CD8-positive, alpha-beta memory T cell (primary cell): ENCODE data around the gene PLEKHG7. TPM values are rescaled to one million over a fixed set of nuclear protein-coding genes. Genes with fewer than 3 reads are reported as not detected.

Experiments
- CTCF ChIA-PET: fragments of 350-600 bp; sonication (Branson Sonifier 250); formaldehyde crosslinking; loops from one replicate; lab custom pipeline; 2021; ENCODE audit warnings: antibody characterized with exemption; lab: Charles Lee
- POLR2A ChIA-PET: fragments of 350-600 bp; sonication (Branson Sonifier 250); formaldehyde crosslinking; loops from one replicate; lab custom pipeline; 2021; ENCODE audit warnings: antibody characterized with exemption; lab: Charles Lee
- DNase-seq, 5 donors: peaks; one replicate each; pipeline versions ENCODE4 v3.0.0 to v3.0.0-alpha.2; 2020 to 2022; ENCODE audit warnings: mixed read lengths in 1 of 5
- H3K27ac ChIP-seq: one replicate; pipeline ENCODE4 v1.7.0; 2013; ENCODE audit warnings: low read depth, mild to moderate bottlenecking, low read length, moderate library complexity
- H3K27me3 ChIP-seq: 2 replicates; pipeline ENCODE4 v1.7.0; 2013; ENCODE audit warnings: low read length, mild to moderate bottlenecking; ENCODE audit not compliant: insufficient read depth, poor library complexity, severe bottlenecking
- H3K36me3 ChIP-seq: 2 replicates; pipeline ENCODE4 v1.7.0; 2013; ENCODE audit warnings: mild to moderate bottlenecking, low read length, moderate library complexity; ENCODE audit not compliant: insufficient read depth
- H3K4me1 ChIP-seq: 2 replicates; pipeline ENCODE4 v1.7.0; 2013; ENCODE audit warnings: mild to moderate bottlenecking, low read length, moderate library complexity; ENCODE audit not compliant: insufficient read depth
- H3K4me3 ChIP-seq: 2 replicates; pipeline ENCODE4 v1.7.0; 2013; ENCODE audit warnings: mild to moderate bottlenecking, low read length
- H3K9me3 ChIP-seq: 2 replicates; pipeline ENCODE4 v1.7.0; 2013; ENCODE audit warnings: mild to moderate bottlenecking, low read length
- H3K27ac Mint-ChIP-seq, 8 donors: one replicate each; pipeline ENCODE4 v1.8.0; 2020 to 2021; ENCODE audit warnings: mixed read lengths in 8 of 8, mild to moderate bottlenecking in 6 of 8, inconsistent platforms in 3 of 8, moderate library complexity in 3 of 8
- H3K27me3 Mint-ChIP-seq, 2 donors: one replicate each; pipeline ENCODE4 v1.8.0; 2020 to 2021; ENCODE audit warnings: mixed read lengths in 2 of 2, mild to moderate bottlenecking in 1 of 2, moderate library complexity in 1 of 2
- H3K36me3 Mint-ChIP-seq, 3 donors: one replicate each; pipeline ENCODE4 v1.8.0; 2020 to 2021; ENCODE audit warnings: mixed read lengths in 3 of 3, inconsistent platforms in 1 of 3, mild to moderate bottlenecking in 1 of 3
- H3K4me1 Mint-ChIP-seq, 3 donors: one replicate each; pipeline ENCODE4 v1.8.0; 2020 to 2021; ENCODE audit warnings: mixed read lengths in 3 of 3, inconsistent platforms in 1 of 3, mild to moderate bottlenecking in 1 of 3
- H3K4me3 Mint-ChIP-seq, 7 donors: one replicate each; pipeline ENCODE4 v1.8.0; 2020 to 2021; ENCODE audit warnings: mixed read lengths in 7 of 7, mild to moderate bottlenecking in 6 of 7, moderate library complexity in 4 of 7, inconsistent platforms in 2 of 7
- H3K9me3 Mint-ChIP-seq, 5 donors: one replicate each; pipeline ENCODE4 v1.8.0; 2020 to 2022; ENCODE audit warnings: mixed read lengths in 5 of 5, mild to moderate bottlenecking in 3 of 5, moderate library complexity in 2 of 5, inconsistent platforms in 1 of 5
- polyA plus RNA-seq: library from polyadenylated mRNA; unstranded; fragments of 300-500 nt; fragmentation: Illumina TruSeq; gene quantifications from one replicate; pipeline ENCODE4 v1.2.3, GENCODE V29; 2021
- total RNA-seq, 2 experiments: library from RNA; stranded (reverse); gene quantifications; one replicate each; pipeline ENCODE4 v1.2.3, GENCODE V29; 2021

PLEKHG7 gene
- total and polyA plus RNA-seq, 3 experiments from 2014 or later, result not detected

- CTCF ChIA-PET, result interaction anchor here (0.6 kb wide), 1 partner anchor 796 kb away, joined by 3 read pairs; no protein-coding TSS in a partner anchor
- H3K4me3 ChIP-seq, result no peak overlapping the region
Measured at GRCh38 chr12:92715625-92716024, 12.8 kb downstream of the PLEKHG7 start.

GRCh38 chr12:92717202-92717601 is 14.4 kb downstream of the PLEKHG7 start:
- Histone ChIP-seq H3K27me3 (no peaks in the 10 kb centered on the region), H3K4me3 (no peak overlapping the region), H3K4me1 (no peaks in the 10 kb centered on the region), H3K9me3 (no peaks in the 10 kb centered on the region), H3K36me3 (no peaks in the 10 kb centered on the region), H3K27ac (no peak overlapping the region)
- Mint-ChIP-seq H3K27ac (no peak overlapping the region), H3K4me3 (no peak overlapping the region), H3K9me3 (peaks cover 0 to 3% (median 0%) of the 10 kb centered on the region in 5 donors), H3K27me3 (peaks cover 10 to 18% of the 10 kb centered on the region in 2 donors), H3K4me1 (no peaks in the 10 kb centered on the region), H3K36me3 (no peaks in the 10 kb centered on the region)
- POLR2A ChIA-PET, result no interaction called here
- DNase-seq, result no peak
- CTCF ChIA-PET, result no interaction called here

More at GRCh38 chr12:92715625-92716024, 12.8 kb downstream of the PLEKHG7 start:
- no peaks in the 10 kb centered on the region for H3K36me3 ChIP-seq
- Mint-ChIP-seq H3K36me3 (no peaks in the 10 kb centered on the region), H3K27me3 (peaks cover 10 to 14% of the 10 kb centered on the region in 2 donors), H3K4me3 (no peak overlapping the region), H3K9me3 (peaks cover 0 to 3% (median 0%) of the 10 kb centered on the region in 5 donors), H3K4me1 (no peaks in the 10 kb centered on the region), H3K27ac (no peak overlapping the region)
- POLR2A ChIA-PET, result no interaction called here
- no peak overlapping the region for H3K27ac ChIP-seq
- no peaks in the 10 kb centered on the region for H3K4me1 ChIP-seq
- DNase-seq, result no peak
- no peaks in the 10 kb centered on the region for H3K9me3 ChIP-seq
- no peaks in the 10 kb centered on the region for H3K27me3 ChIP-seq

DNA sequence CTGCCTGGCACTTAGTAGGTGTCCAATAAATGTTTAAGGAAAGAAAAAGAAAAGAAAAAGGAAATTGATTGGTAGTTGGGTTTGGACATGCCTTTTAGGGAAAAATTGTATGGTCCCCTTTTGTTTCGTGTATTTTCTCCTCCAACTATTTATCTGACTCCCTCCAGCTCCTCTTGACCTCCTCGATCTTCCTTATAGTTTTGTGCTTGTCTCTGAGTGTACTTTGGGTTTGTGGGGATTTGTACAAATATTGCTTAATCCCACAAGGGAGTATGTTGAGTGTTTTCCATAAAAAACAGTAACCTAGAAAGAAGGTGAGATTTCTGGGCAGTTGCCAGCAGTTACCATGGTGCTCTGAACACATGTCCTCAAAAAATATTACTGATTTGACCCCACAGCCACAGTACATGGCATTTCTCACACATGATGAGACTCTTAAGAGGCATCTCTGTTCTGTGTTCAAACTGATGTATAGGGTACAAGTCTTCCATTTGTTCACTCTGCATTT is 15.7 kb downstream of the PLEKHG7 start:
- no peaks in the 10 kb centered on the region for H3K4me1 Mint-ChIP-seq
- no peaks in the 10 kb centered on the region for H3K27me3 ChIP-seq
- ChIA-PET POLR2A (no interaction called here), CTCF (no interaction called here)
- peaks cover 10 to 28% of the 10 kb centered on the region in 2 donors for H3K27me3 Mint-ChIP-seq
- H3K27ac ChIP-seq, result no peak overlapping the region
- no peak overlapping the region for H3K4me3 ChIP-seq
- H3K9me3 ChIP-seq, result no peaks in the 10 kb centered on the region
- H3K4me3 Mint-ChIP-seq, result no peak overlapping the region
- no peaks in the 10 kb centered on the region for H3K4me1 ChIP-seq
- DNase-seq, result no peak
- H3K36me3 Mint-ChIP-seq, result no peaks in the 10 kb centered on the region
- H3K27ac Mint-ChIP-seq, result no peak overlapping the region
- H3K36me3 ChIP-seq, result no peaks in the 10 kb centered on the region
- H3K9me3 Mint-ChIP-seq, result no peaks in the 10 kb centered on the region

GRCh38 chr12:92719674-92720073 is 16.9 kb downstream of the PLEKHG7 start:
- Histone ChIP-seq H3K36me3 (no peaks in the 10 kb centered on the region), H3K27me3 (no peaks in the 10 kb centered on the region), H3K4me1 (no peaks in the 10 kb centered on the region), H3K4me3 (no peak overlapping the region), H3K27ac (no peak overlapping the region), H3K9me3 (no peaks in the 10 kb centered on the region)
- CTCF ChIA-PET, result no interaction called here
- Mint-ChIP-seq H3K27me3 (peaks cover 7 to 28% of the 10 kb centered on the region in 2 donors), H3K27ac (no peak overlapping the region), H3K36me3 (no peaks in the 10 kb centered on the region), H3K9me3 (peaks cover 0 to 9% (median 2%) of the 10 kb centered on the region in 5 donors), H3K4me3 (no peak overlapping the region), H3K4me1 (no peaks in the 10 kb centered on the region)
- no peak for DNase-seq
- POLR2A ChIA-PET, result no interaction called here

- H3K27ac Mint-ChIP-seq, result no peak overlapping the region
- no peak overlapping the region for H3K4me3 Mint-ChIP-seq
- no peaks in the 10 kb centered on the region for H3K36me3 Mint-ChIP-seq
- POLR2A ChIA-PET, result no interaction called here
- Histone ChIP-seq H3K4me1 (no peaks in the 10 kb centered on the region), H3K4me3 (no peak overlapping the region), H3K27me3 (no peaks in the 10 kb centered on the region), H3K27ac (no peak overlapping the region), H3K9me3 (no peaks in the 10 kb centered on the region), H3K36me3 (no peaks in the 10 kb centered on the region)
- DNase-seq, result no peak
- no peaks in the 10 kb centered on the region for H3K4me1 Mint-ChIP-seq
- peaks cover 0 to 17% (median 2%) of the 10 kb centered on the region in 5 donors for H3K9me3 Mint-ChIP-seq
- H3K27me3 Mint-ChIP-seq, result peaks cover 2 to 34% of the 10 kb centered on the region in 2 donors
- CTCF ChIA-PET, result no interaction called here
Measured at GRCh38 chr12:92721130-92721529, 18.3 kb downstream of the PLEKHG7 start.

GRCh38 chr12:92721656-92722055 is 18.9 kb downstream of the PLEKHG7 start:
- Histone ChIP-seq H3K36me3 (no peaks in the 10 kb centered on the region), H3K9me3 (no peaks in the 10 kb centered on the region), H3K27me3 (no peaks in the 10 kb centered on the region), H3K4me1 (no peaks in the 10 kb centered on the region), H3K4me3 (no peak overlapping the region), H3K27ac (no peak overlapping the region)
- Mint-ChIP-seq H3K27ac (no peak overlapping the region), H3K4me3 (no peak overlapping the region), H3K9me3 (peaks cover 0 to 17% (median 2%) of the 10 kb centered on the region in 5 donors), H3K4me1 (no peaks in the 10 kb centered on the region), H3K27me3 (peaks cover 2 to 30% of the 10 kb centered on the region in 2 donors), H3K36me3 (no peaks in the 10 kb centered on the region)
- ChIA-PET CTCF (no interaction called here), POLR2A (no interaction called here)
- DNase-seq, result no peak

GRCh38 chr12:92722897-92723296 is 20.1 kb downstream of the PLEKHG7 start:
- H3K27ac ChIP-seq, result no peak overlapping the region
- Mint-ChIP-seq H3K36me3 (no peaks in the 10 kb centered on the region), H3K4me3 (no peak overlapping the region), H3K27ac (no peak overlapping the region), H3K4me1 (no peaks in the 10 kb centered on the region), H3K27me3 (peaks cover 2 to 27% of the 10 kb centered on the region in 2 donors), H3K9me3 (peaks cover 0 to 17% (median 2%) of the 10 kb centered on the region in 5 donors)
- ChIA-PET POLR2A (no interaction called here), CTCF (no interaction called here)
- no peak for DNase-seq
- H3K36me3 ChIP-seq, result no peaks in the 10 kb centered on the region
- no peaks in the 10 kb centered on the region for H3K27me3 ChIP-seq
- H3K4me3 ChIP-seq, result no peak overlapping the region
- H3K4me1 ChIP-seq, result no peaks in the 10 kb centered on the region
- H3K9me3 ChIP-seq, result no peaks in the 10 kb centered on the region

DNA sequence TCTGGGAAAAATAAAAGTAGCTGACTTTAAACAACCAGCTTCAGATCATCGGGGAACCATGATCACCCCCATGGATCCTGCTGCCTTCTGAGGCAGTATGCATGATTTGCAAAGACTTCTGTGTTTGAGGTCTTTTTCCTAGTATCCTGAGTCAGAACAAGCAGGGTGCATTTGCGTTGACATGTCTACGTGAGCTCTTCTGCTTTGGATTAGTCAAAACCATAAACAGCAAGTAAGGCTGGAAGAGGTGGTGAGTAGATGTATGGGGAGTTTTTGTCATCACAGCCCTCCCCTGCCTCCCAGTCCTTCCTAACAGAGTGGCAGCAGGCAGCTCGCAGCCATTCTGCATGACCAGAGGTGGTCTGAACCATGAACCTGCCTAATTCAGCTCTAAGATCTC is 24.1 kb downstream of the PLEKHG7 start:
- peaks cover 2 to 33% of the 10 kb centered on the region in 2 donors for H3K27me3 Mint-ChIP-seq
- no peaks in the 10 kb centered on the region for H3K36me3 Mint-ChIP-seq
- Histone ChIP-seq H3K4me1 (no peaks in the 10 kb centered on the region), H3K9me3 (no peaks in the 10 kb centered on the region), H3K36me3 (no peaks in the 10 kb centered on the region), H3K27me3 (no peaks in the 10 kb centered on the region), H3K27ac (no peak overlapping the region), H3K4me3 (no peak overlapping the region)
- no peak overlapping the region for H3K4me3 Mint-ChIP-seq
- H3K4me1 Mint-ChIP-seq, result no peaks in the 10 kb centered on the region
- ChIA-PET POLR2A (no interaction called here), CTCF (no interaction called here)
- DNase-seq, result no peak
- no peak overlapping the region for H3K27ac Mint-ChIP-seq
- H3K9me3 Mint-ChIP-seq, result peaks cover 0 to 17% (median 2%) of the 10 kb centered on the region in 5 donors
